Measurements from ENCODE around the gene LPIN1. TPM values are rescaled to one million over a fixed set of nuclear protein-coding genes. Genes with fewer than 3 reads are reported as not detected.
"Not testable (repeated sequence)": the region's sequence is repeated elsewhere in the genome, so short reads cannot be mapped to it uniquely, and the experiment has no call there.

Gene LPIN1
- polyA plus RNA-seq, 1 donor: 10.9 TPM

- Histone ChIP-seq H3K27ac (ENCODE audit: low read length) (no peak overlapping the region), H3K9me3 (ENCODE audit: control insufficient read depth, low read depth, low read length) (no peaks in the 10 kb centered on the region), H3K36me3 (ENCODE audit: control insufficient read depth, insufficient read depth, low read length) (peaks cover 3% of the 10 kb centered on the region)
Observed at GRCh38 chr2:11831415-11831814, 85.0 kb downstream of the LPIN1 start.

DNA sequence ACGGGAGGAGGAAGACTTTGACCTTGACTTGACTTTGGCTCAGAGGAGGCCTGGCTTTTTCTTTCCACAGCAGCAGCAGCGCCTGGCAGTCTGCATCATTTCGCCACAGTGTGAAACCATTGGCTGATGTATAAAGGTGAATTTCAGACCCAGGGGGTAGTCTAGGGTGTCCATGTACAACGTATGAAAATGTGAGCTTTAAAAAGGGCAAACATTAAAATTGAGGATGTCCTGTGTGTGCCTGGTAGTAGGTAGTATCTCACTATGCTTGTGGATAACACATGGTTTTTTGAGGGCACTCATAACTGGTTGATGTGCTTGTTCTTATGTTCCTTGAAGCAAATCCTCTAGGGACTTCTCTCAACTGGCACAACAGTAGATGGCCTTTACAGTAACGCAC, 86.1 kb downstream of the LPIN1 start:
- no peak overlapping the region for H3K4me3 ChIP-seq (ENCODE audit: low read length)
- H3K36me3 ChIP-seq (ENCODE audit: control insufficient read depth, insufficient read depth, low read length): no peaks in the 10 kb centered on the region
- WGBS (ENCODE audit: insufficient coverage, low lambda C conversion rate): 100% methylated on average over 1 of the region's 5 CpGs
- H3K27me3 ChIP-seq (ENCODE audit: control insufficient read depth, insufficient read depth, low read length): peaks cover 2% of the 10 kb centered on the region
- H3K9me3 ChIP-seq (ENCODE audit: control insufficient read depth, low read depth, low read length): no peaks in the 10 kb centered on the region
- H3K27ac ChIP-seq (ENCODE audit: low read length): no peak overlapping the region
- peaks cover 10% of the 10 kb centered on the region for H3K4me1 ChIP-seq (ENCODE audit: control insufficient read depth, insufficient read depth, low read length)
- DNase-seq: no peak

More at GRCh38 chr2:11831415-11831814, 85.0 kb downstream of the LPIN1 start:
- no peak for DNase-seq
- H3K27me3 ChIP-seq (ENCODE audit: control insufficient read depth, insufficient read depth, low read length): peaks cover 2% of the 10 kb centered on the region
- H3K4me1 ChIP-seq (ENCODE audit: control insufficient read depth, insufficient read depth, low read length): peaks cover 10% of the 10 kb centered on the region
- 87% methylated on average over 2 of the region's 5 CpGs for WGBS (ENCODE audit: insufficient coverage, low lambda C conversion rate)
- H3K4me3 ChIP-seq (ENCODE audit: low read length): no peak overlapping the region

DNA sequence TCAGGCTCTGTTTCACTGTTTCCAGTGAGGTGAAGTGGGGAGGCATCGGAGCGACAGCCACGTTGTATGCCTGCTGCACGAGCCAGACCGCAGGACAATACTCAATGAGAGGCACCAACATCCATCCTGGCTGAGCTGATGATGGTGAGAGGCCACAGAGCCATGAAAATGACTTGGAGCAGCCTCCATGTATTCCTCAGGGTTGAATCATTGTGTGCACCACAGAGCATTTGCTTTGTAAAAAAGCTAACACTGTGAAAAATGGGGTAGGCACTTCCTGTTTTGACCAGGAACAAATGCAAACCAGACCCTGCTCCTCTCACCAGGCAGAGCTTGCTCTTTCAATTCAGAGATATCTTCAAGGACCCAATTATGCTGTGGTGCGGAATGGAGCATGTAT, 87.2 kb downstream of the LPIN1 start:
- no peak overlapping the region for H3K27ac ChIP-seq (ENCODE audit: low read length)
- no peaks in the 10 kb centered on the region for H3K36me3 ChIP-seq (ENCODE audit: control insufficient read depth, insufficient read depth, low read length)
- peaks cover 10% of the 10 kb centered on the region for H3K4me1 ChIP-seq (ENCODE audit: control insufficient read depth, insufficient read depth, low read length)
- WGBS (ENCODE audit: insufficient coverage, low lambda C conversion rate): no CpG with 5 or more reads among the region's 6 CpGs
- H3K27me3 ChIP-seq (ENCODE audit: control insufficient read depth, insufficient read depth, low read length): peaks cover 7% of the 10 kb centered on the region
- no peaks in the 10 kb centered on the region for H3K9me3 ChIP-seq (ENCODE audit: control insufficient read depth, low read depth, low read length)
- no peak overlapping the region for H3K4me3 ChIP-seq (ENCODE audit: low read length)
- no peak for DNase-seq

DNA sequence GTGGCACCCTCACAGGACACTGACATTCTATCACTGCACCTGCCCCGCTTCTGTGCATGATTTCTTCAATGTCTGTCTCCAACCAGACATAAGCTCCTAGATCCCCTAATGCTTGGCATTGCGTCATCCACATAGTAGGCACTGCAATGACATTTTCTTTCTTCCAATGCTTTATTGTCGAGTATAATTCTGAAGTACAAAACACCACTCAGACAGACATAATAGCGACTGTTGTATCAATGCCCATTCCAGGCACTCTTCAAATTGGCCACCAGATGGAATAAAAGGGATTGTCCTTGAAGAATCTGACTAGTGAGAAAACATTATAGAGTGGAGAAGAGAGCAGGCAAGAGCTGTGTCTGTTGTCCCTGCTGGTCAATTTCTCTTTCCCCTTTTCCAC, 89.0 kb downstream of the LPIN1 start:
- Histone ChIP-seq H3K27ac (ENCODE audit: low read length) (no peak overlapping the region), H3K4me1 (ENCODE audit: control insufficient read depth, insufficient read depth, low read length) (no peaks in the 10 kb centered on the region), H3K9me3 (ENCODE audit: control insufficient read depth, low read depth, low read length) (no peaks in the 10 kb centered on the region), H3K27me3 (ENCODE audit: control insufficient read depth, insufficient read depth, low read length) (peaks cover 7% of the 10 kb centered on the region), H3K36me3 (ENCODE audit: control insufficient read depth, insufficient read depth, low read length) (no peaks in the 10 kb centered on the region), H3K4me3 (ENCODE audit: low read length) (no peak overlapping the region)
- no peak for DNase-seq
- WGBS (ENCODE audit: insufficient coverage, low lambda C conversion rate): no CpG with 5 or more reads among the region's 4 CpGs

DNA sequence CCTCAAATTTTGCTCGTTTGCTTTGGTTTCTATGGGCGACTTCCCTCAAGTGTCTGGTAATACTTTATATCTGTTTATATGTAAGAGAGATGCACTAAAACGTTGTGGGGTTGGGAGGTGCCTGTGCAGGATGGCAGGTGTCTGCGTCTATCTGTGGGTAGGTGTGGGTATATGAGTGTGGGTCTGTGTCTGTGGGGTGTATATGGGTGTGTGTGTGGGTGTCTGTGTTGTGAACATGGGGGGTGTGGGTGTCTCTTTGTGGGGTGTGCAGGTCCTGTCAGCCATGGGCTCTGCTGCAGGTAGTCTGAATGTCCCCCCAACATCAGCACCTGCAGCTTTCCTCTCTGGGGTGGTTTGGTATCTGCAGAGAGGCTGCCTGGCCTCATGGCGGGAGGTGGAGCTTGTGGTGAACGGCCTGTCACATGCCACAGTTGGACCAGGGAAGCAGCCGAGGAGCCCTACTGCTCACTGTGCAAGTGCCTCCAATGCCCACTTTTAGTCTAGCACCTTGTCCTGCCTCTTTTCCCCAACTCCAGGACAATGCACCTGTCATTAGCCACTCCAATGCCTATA, 90.3 kb downstream of the LPIN1 start:
- no CpG with 5 or more reads among the region's 7 CpGs for WGBS (ENCODE audit: insufficient coverage, low lambda C conversion rate)
- Histone ChIP-seq H3K9me3 (ENCODE audit: control insufficient read depth, low read depth, low read length) (no peaks in the 10 kb centered on the region), H3K4me1 (ENCODE audit: control insufficient read depth, insufficient read depth, low read length) (no peaks in the 10 kb centered on the region), H3K4me3 (ENCODE audit: low read length) (no peak overlapping the region), H3K27ac (ENCODE audit: low read length) (no peak overlapping the region), H3K27me3 (ENCODE audit: control insufficient read depth, insufficient read depth, low read length) (peaks cover 7% of the 10 kb centered on the region), H3K36me3 (ENCODE audit: control insufficient read depth, insufficient read depth, low read length) (no peaks in the 10 kb centered on the region)
- no peak for DNase-seq

DNA sequence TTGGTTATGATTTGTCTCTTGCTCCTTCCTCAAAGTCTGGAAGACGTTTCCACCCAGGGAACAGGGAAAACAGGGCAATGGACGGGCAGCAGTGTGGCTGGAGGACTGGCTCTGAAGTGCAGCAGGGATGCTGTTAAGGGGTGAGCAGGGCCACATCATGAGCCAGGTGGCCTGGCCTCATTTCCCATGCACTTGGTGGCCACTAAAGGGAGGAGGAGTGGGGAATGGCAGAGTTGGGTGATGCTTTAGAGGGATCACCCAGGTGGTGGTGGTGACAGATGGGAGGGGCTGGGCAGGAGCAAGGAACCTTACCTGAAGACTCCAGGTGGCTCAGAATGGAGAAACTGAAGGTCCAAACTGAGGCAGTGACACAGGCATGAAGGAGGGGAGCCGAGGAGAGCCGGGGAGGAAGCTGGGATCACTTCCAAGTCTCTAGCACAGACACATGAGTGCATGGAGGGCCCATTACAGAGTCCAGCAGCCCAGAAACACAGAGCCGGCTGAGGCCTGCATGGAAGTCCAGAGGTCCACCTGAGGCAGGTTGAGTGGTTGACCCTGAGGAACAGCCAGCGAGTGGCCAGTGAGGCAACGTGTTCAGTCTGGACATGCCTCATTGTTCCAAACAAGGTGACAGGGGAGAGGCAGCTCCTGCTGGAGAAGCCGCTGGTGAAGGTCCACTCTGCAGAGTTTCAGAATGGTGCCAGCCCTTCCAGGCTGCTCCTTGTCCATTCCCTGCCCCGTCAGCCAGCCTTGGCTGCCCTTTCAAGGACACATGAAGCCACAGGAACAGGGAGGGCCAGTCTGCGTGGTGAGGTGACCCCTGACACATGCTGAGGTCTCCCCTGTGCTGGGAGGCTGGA, 91.7 kb downstream of the LPIN1 start:
- H3K36me3 ChIP-seq (ENCODE audit: control insufficient read depth, insufficient read depth, low read length): no peaks in the 10 kb centered on the region
- H3K27me3 ChIP-seq (ENCODE audit: control insufficient read depth, insufficient read depth, low read length): peaks cover 5% of the 10 kb centered on the region
- no peak overlapping the region for H3K4me3 ChIP-seq (ENCODE audit: low read length)
- no peaks in the 10 kb centered on the region for H3K4me1 ChIP-seq (ENCODE audit: control insufficient read depth, insufficient read depth, low read length)
- no peaks in the 10 kb centered on the region for H3K9me3 ChIP-seq (ENCODE audit: control insufficient read depth, low read depth, low read length)
- no peak for DNase-seq
- no CpG with 5 or more reads among the region's 10 CpGs for WGBS (ENCODE audit: insufficient coverage, low lambda C conversion rate)
- H3K27ac ChIP-seq (ENCODE audit: low read length): no peak overlapping the region

DNA sequence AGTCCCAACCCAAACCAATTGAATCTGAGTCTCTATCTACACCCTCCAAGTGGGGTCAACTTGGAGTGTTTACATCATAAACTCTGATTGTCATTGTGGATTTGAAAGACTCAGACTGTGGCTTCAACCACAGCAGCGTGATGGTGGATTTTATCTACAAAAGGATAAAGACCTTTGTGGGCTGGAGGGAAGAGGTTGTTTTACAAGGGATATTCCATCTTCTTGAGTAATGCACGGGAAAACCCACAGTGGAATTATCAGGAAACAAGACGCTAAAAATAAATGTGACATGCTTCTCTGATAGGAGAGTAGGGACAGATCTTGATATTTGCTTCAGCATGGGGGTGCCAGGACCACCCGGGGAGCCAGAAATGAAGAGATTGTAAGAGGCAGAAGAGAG, 93.5 kb downstream of the LPIN1 start:
- Histone ChIP-seq H3K9me3 (ENCODE audit: control insufficient read depth, low read depth, low read length) (no peaks in the 10 kb centered on the region), H3K36me3 (ENCODE audit: control insufficient read depth, insufficient read depth, low read length) (no peaks in the 10 kb centered on the region), H3K4me1 (ENCODE audit: control insufficient read depth, insufficient read depth, low read length) (no peaks in the 10 kb centered on the region), H3K27me3 (ENCODE audit: control insufficient read depth, insufficient read depth, low read length) (peaks cover 5% of the 10 kb centered on the region), H3K4me3 (ENCODE audit: low read length) (no peak overlapping the region), H3K27ac (ENCODE audit: low read length) (no peak overlapping the region)
- no peak for DNase-seq
- WGBS (ENCODE audit: insufficient coverage, low lambda C conversion rate): 27% methylated on average over 2 of the region's 4 CpGs

DNA sequence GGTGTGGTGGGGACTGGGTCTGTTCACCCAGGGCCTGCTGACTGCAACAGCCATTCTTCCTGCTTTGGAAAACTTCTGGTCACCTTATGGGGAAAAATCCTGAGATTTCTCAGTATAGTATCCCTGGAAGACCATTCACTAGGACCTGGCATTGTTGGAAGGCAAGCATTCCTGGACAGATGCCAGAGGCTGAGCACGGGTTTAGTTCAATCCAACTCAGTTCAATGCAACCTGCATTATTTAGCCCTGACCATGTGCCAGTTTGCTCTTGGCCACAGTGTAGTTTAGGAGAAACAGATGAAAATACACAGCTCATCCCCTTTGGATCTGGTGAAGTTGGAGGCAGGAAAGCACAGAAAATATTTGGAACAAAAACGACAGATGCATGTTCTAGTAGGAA, 95.9 kb downstream of the LPIN1 start:
- H3K4me1 ChIP-seq (ENCODE audit: control insufficient read depth, insufficient read depth, low read length): no peaks in the 10 kb centered on the region
- WGBS (ENCODE audit: insufficient coverage, low lambda C conversion rate): no CpG with 5 or more reads among the region's 2 CpGs
- peaks cover 5% of the 10 kb centered on the region for H3K27me3 ChIP-seq (ENCODE audit: control insufficient read depth, insufficient read depth, low read length)
- no peaks in the 10 kb centered on the region for H3K36me3 ChIP-seq (ENCODE audit: control insufficient read depth, insufficient read depth, low read length)
- no peak overlapping the region for H3K4me3 ChIP-seq (ENCODE audit: low read length)
- H3K9me3 ChIP-seq (ENCODE audit: control insufficient read depth, low read depth, low read length): no peaks in the 10 kb centered on the region
- no peak overlapping the region for H3K27ac ChIP-seq (ENCODE audit: low read length)
- DNase-seq: no peak

DNA sequence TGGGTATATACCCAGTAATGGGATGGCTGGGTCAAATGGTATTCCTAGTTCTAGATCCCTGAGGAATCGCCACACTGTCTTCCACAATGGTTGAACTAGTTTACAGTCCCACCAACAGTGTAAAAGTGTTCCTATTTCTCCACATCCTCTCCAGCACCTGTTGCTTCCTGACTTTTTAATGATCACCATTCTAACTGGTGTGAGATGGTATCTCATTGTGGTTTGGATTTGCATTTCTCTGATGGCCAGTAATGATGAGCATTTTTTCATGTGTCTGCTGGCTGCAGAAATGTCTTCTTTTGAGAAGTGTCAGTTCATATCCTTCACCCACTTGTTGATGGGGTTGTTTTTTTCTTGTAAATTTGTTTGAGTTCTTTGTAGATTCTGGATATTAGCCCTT, 98.4 kb downstream of the LPIN1 start:
- H3K27ac ChIP-seq (ENCODE audit: low read length); H3K4me3 ChIP-seq (ENCODE audit: low read length); H3K9me3 ChIP-seq (ENCODE audit: control insufficient read depth, low read depth, low read length); H3K4me1 ChIP-seq (ENCODE audit: control insufficient read depth, insufficient read depth, low read length); DNase-seq; H3K27me3 ChIP-seq (ENCODE audit: control insufficient read depth, insufficient read depth, low read length); H3K36me3 ChIP-seq (ENCODE audit: control insufficient read depth, insufficient read depth, low read length): not testable (repeated sequence)
- no CpG with 5 or more reads among the region's 1 CpG for WGBS (ENCODE audit: insufficient coverage, low lambda C conversion rate)

- H3K9me3 ChIP-seq (ENCODE audit: control insufficient read depth, low read depth, low read length); H3K36me3 ChIP-seq (ENCODE audit: control insufficient read depth, insufficient read depth, low read length); H3K4me3 ChIP-seq (ENCODE audit: low read length); H3K27ac ChIP-seq (ENCODE audit: low read length); H3K4me1 ChIP-seq (ENCODE audit: control insufficient read depth, insufficient read depth, low read length); DNase-seq; H3K27me3 ChIP-seq (ENCODE audit: control insufficient read depth, insufficient read depth, low read length): not testable (repeated sequence)
- WGBS (ENCODE audit: insufficient coverage, low lambda C conversion rate): no CpG with 5 or more reads among the region's 2 CpGs
Observed at GRCh38 chr2:11847935-11848334, 101.5 kb downstream of the LPIN1 start.

- no peaks in the 10 kb centered on the region for H3K36me3 ChIP-seq (ENCODE audit: control insufficient read depth, insufficient read depth, low read length)
- WGBS (ENCODE audit: insufficient coverage, low lambda C conversion rate): no CpG with 5 or more reads among the region's 17 CpGs
- H3K27me3 ChIP-seq (ENCODE audit: control insufficient read depth, insufficient read depth, low read length): no peaks in the 10 kb centered on the region
- no peak overlapping the region for H3K4me3 ChIP-seq (ENCODE audit: low read length)
- no peaks in the 10 kb centered on the region for H3K4me1 ChIP-seq (ENCODE audit: control insufficient read depth, insufficient read depth, low read length)
- no peak for DNase-seq
- no peaks in the 10 kb centered on the region for H3K9me3 ChIP-seq (ENCODE audit: control insufficient read depth, low read depth, low read length)
- no peak overlapping the region for H3K27ac ChIP-seq (ENCODE audit: low read length)
Observed at GRCh38 chr2:11850082-11850481, 103.7 kb downstream of the LPIN1 start.
